Measurements from ENCODE around the gene TSTD2.

Gene TSTD2

GRCh38 chr9:97632248-97632984, 752 bp downstream of the TSTD2 start:
- in situ Hi-C loops (cut with MboI; ENCODE audit: low sequenced_read_pairs), result no loop called here

GRCh38 chr9:97630591-97630990, 2.6 kb downstream of the TSTD2 start:
- in situ Hi-C loops (cut with MboI; ENCODE audit: low sequenced_read_pairs), result no loop called here

- in situ Hi-C loops (cut with MboI; ENCODE audit: low sequenced_read_pairs), result no loop called here
Observed at GRCh38 chr9:97629156-97629555, 4.0 kb downstream of the TSTD2 start.

GRCh38 chr9:97628668-97629067, 4.5 kb downstream of the TSTD2 start:
- in situ Hi-C loops (cut with MboI; ENCODE audit: low sequenced_read_pairs), result no loop called here

- in situ Hi-C loops (cut with MboI; ENCODE audit: low sequenced_read_pairs), result no loop called here
Observed at GRCh38 chr9:97627624-97628023, 5.5 kb downstream of the TSTD2 start.

- in situ Hi-C loops (cut with MboI; ENCODE audit: low sequenced_read_pairs), result no loop called here
Observed at GRCh38 chr9:97625620-97626019, 7.5 kb downstream of the TSTD2 start.

GRCh38 chr9:97623946-97624345, 9.2 kb downstream of the TSTD2 start:
- in situ Hi-C loops (cut with MboI; ENCODE audit: low sequenced_read_pairs), result loop anchor here (25.0 kb wide), 1 partner anchor 762 kb away; the partner anchor contains the start of gene ZNF782

GRCh38 chr9:97622483-97622882, 10.7 kb downstream of the TSTD2 start:
- in situ Hi-C loops (cut with MboI; ENCODE audit: low sequenced_read_pairs), result loop anchor here (25.0 kb wide), 1 partner anchor 760 kb away; the partner anchor contains the start of gene ZNF782

GRCh38 chr9:97620063-97620462, 13.1 kb downstream of the TSTD2 start:
- in situ Hi-C loops (cut with MboI; ENCODE audit: low sequenced_read_pairs), result loop anchor here (25.0 kb wide), 1 partner anchor 758 kb away; the partner anchor contains the start of gene ZNF782

GRCh38 chr9:97617939-97618416, 15.2 kb downstream of the TSTD2 start:
- in situ Hi-C loops (cut with MboI; ENCODE audit: low sequenced_read_pairs), result loop anchor here (10.0 to 25.0 kb wide), 2 partner anchors 233 to 756 kb away; partner anchors contain the start of gene ZNF782

GRCh38 chr9:97615439-97616072, 17.6 kb downstream of the TSTD2 start:
- in situ Hi-C loops (cut with MboI; ENCODE audit: low sequenced_read_pairs), result loop anchor here (10.0 to 25.0 kb wide), 2 partner anchors 231 to 753 kb away; partner anchors contain the start of gene ZNF782

GRCh38 chr9:97604901-97605645, 28.1 kb downstream of the TSTD2 start:
- in situ Hi-C loops (cut with MboI; ENCODE audit: low sequenced_read_pairs), result loop anchor here (25.0 kb wide), 1 partner anchor 743 kb away; the partner anchor contains the start of gene ZNF782

- in situ Hi-C loops (cut with MboI; ENCODE audit: low sequenced_read_pairs), result loop anchor here (25.0 kb wide), 1 partner anchor 740 kb away; the partner anchor contains the start of gene ZNF782
Observed at GRCh38 chr9:97602430-97602829, 30.7 kb downstream of the TSTD2 start.

GRCh38 chr9:97601228-97601898, 31.8 kb downstream of the TSTD2 start:
- in situ Hi-C loops (cut with MboI; ENCODE audit: low sequenced_read_pairs), result loop anchor here (25.0 kb wide), 1 partner anchor 739 kb away; the partner anchor contains the start of gene ZNF782

GRCh38 chr9:97600531-97601227, 32.5 kb downstream of the TSTD2 start:
- in situ Hi-C loops (cut with MboI; ENCODE audit: low sequenced_read_pairs), result loop anchor here (25.0 kb wide), 1 partner anchor 738 kb away; the partner anchor contains the start of gene ZNF782

- in situ Hi-C loops (cut with MboI; ENCODE audit: low sequenced_read_pairs), result no loop called here
Observed at GRCh38 chr9:97599314-97599846, 33.8 kb downstream of the TSTD2 start.

- in situ Hi-C loops (cut with MboI; ENCODE audit: low sequenced_read_pairs), result no loop called here
Observed at GRCh38 chr9:97598461-97599288, 34.5 kb downstream of the TSTD2 start.

GRCh38 chr9:97596906-97597305, 36.3 kb downstream of the TSTD2 start:
- in situ Hi-C loops (cut with MboI; ENCODE audit: low sequenced_read_pairs), result no loop called here
